ENCODE measurements around the gene OR8J1. TPM values are rescaled to one million over a fixed set of nuclear protein-coding genes. Genes with fewer than 3 reads are reported as not detected.
"Not testable (repeated sequence)": the region's sequence is repeated elsewhere in the genome, so short reads cannot be mapped to it uniquely, and the experiment has no call there.

OR8J1 gene
- not detected in 2 replicates for total RNA-seq

GRCh38 chr11:56353991-56354390 lies at the start of gene OR8J1:
Gene OR8J1 (plus strand): TSS chr11:56354291. CDS start chr11:56360247, 5,956 bp downstream.
- H3K9me3 Mint-ChIP-seq, result peaks cover 28% of the 10 kb centered on the region
- H3K27ac Mint-ChIP-seq, result no peak within 1 kb of the TSS
- no peaks in the 10 kb centered on the region for H3K27me3 Mint-ChIP-seq (ENCODE audit: low read depth)
- H3K4me1 Mint-ChIP-seq (ENCODE audit: low read depth), result no peaks in the 10 kb centered on the region
- intact Hi-C loops (cut with micrococcal nuclease), result no loop called here
- no peak for DNase-seq (ENCODE audit: low spot score)
- H3K36me3 Mint-ChIP-seq (ENCODE audit: low read depth), result no peaks in the 10 kb centered on the region
- H3K4me3 Mint-ChIP-seq (ENCODE audit: low read depth), result no peak within 1 kb of the TSS

- DNase-seq (ENCODE audit: low spot score), result no peak
- H3K27me3 Mint-ChIP-seq (ENCODE audit: low read depth), result no peaks in the 10 kb centered on the region
- H3K4me3 Mint-ChIP-seq (ENCODE audit: low read depth), result no peak overlapping the region
- peaks cover 78% of the 10 kb centered on the region for H3K9me3 Mint-ChIP-seq
- H3K4me1 Mint-ChIP-seq (ENCODE audit: low read depth), result no peaks in the 10 kb centered on the region
- intact Hi-C loops (cut with micrococcal nuclease), result no loop called here
- no peaks in the 10 kb centered on the region for H3K36me3 Mint-ChIP-seq (ENCODE audit: low read depth)
- H3K27ac Mint-ChIP-seq, result no peak overlapping the region
Observed at GRCh38 chr11:56307836-56308235, 46.3 kb upstream of the OR8J1 start.

- Mint-ChIP-seq H3K27me3 (ENCODE audit: low read depth) (no peaks in the 10 kb centered on the region), H3K36me3 (ENCODE audit: low read depth) (no peaks in the 10 kb centered on the region), H3K9me3 (peaks cover 50% of the 10 kb centered on the region), H3K4me1 (ENCODE audit: low read depth) (no peaks in the 10 kb centered on the region), H3K4me3 (ENCODE audit: low read depth) (no peak within 1 kb of the TSS), H3K27ac (no peak within 1 kb of the TSS)
- intact Hi-C loops (cut with micrococcal nuclease), result no loop called here
- DNase-seq (ENCODE audit: low spot score), result no peak
Observed at GRCh38 chr11:56314844-56315243, 39.2 kb upstream of the OR8J1 start, which contains the start of gene OR8K3. Gene OR8K3 (plus strand): TSS chr11:56315144. CDS start chr11:56318307, 3,163 bp downstream.

- no peak overlapping the region for H3K4me3 Mint-ChIP-seq (ENCODE audit: low read depth)
- H3K9me3 Mint-ChIP-seq, result peaks cover 41% of the 10 kb centered on the region
- intact Hi-C loops (cut with micrococcal nuclease), result no loop called here
- no peak overlapping the region for H3K27ac Mint-ChIP-seq
- no peak for DNase-seq (ENCODE audit: low spot score)
- H3K36me3 Mint-ChIP-seq (ENCODE audit: low read depth), result no peaks in the 10 kb centered on the region
- no peaks in the 10 kb centered on the region for H3K4me1 Mint-ChIP-seq (ENCODE audit: low read depth)
- no peaks in the 10 kb centered on the region for H3K27me3 Mint-ChIP-seq (ENCODE audit: low read depth)
Observed at GRCh38 chr11:56331861-56332491, 22.1 kb upstream of the OR8J1 start.

GRCh38 chr11:56333156-56333555 lies 20.9 kb upstream of the OR8J1 start:
- Mint-ChIP-seq H3K9me3 (peaks cover 35% of the 10 kb centered on the region), H3K4me3 (ENCODE audit: low read depth) (no peak overlapping the region), H3K36me3 (ENCODE audit: low read depth) (no peaks in the 10 kb centered on the region), H3K4me1 (ENCODE audit: low read depth) (no peaks in the 10 kb centered on the region), H3K27ac (no peak overlapping the region), H3K27me3 (ENCODE audit: low read depth) (no peaks in the 10 kb centered on the region)
- DNase-seq (ENCODE audit: low spot score), result no peak
- intact Hi-C loops (cut with micrococcal nuclease), result no loop called here

- intact Hi-C loops (cut with micrococcal nuclease), result no loop called here
- no peaks in the 10 kb centered on the region for H3K36me3 Mint-ChIP-seq (ENCODE audit: low read depth)
- H3K27me3 Mint-ChIP-seq (ENCODE audit: low read depth), result no peaks in the 10 kb centered on the region
- no peak overlapping the region for H3K4me3 Mint-ChIP-seq (ENCODE audit: low read depth)
- no peak for DNase-seq (ENCODE audit: low spot score)
- no peak overlapping the region for H3K27ac Mint-ChIP-seq
- H3K4me1 Mint-ChIP-seq (ENCODE audit: low read depth), result no peaks in the 10 kb centered on the region
- peaks cover 51% of the 10 kb centered on the region for H3K9me3 Mint-ChIP-seq
Observed at GRCh38 chr11:56340289-56340688, 13.8 kb upstream of the OR8J1 start.

- Mint-ChIP-seq H3K36me3 (ENCODE audit: low read depth) (no peaks in the 10 kb centered on the region), H3K9me3 (peaks cover 33% of the 10 kb centered on the region), H3K4me3 (ENCODE audit: low read depth) (no peak within 1 kb of the TSS), H3K27ac (no peak within 1 kb of the TSS), H3K4me1 (ENCODE audit: low read depth) (no peaks in the 10 kb centered on the region), H3K27me3 (ENCODE audit: low read depth) (no peaks in the 10 kb centered on the region)
- no peak for DNase-seq (ENCODE audit: low spot score)
- intact Hi-C loops (cut with micrococcal nuclease), result no loop called here
Observed at GRCh38 chr11:56345739-56346138, 8.4 kb upstream of the OR8J1 start, which contains the start of gene OR8K1. Gene OR8K1 (plus strand): TSS chr11:56346039. CDS start chr11:56346039, 0 bp downstream.

GRCh38 chr11:56375324-56375723 lies 21.2 kb downstream of the OR8J1 start, which contains the start of gene OR8U1:
Gene OR8U1 (plus strand): TSS chr11:56375624. CDS start chr11:56375624, 0 bp downstream.
- no peak within 1 kb of the TSS for H3K4me3 Mint-ChIP-seq (ENCODE audit: low read depth)
- H3K36me3 Mint-ChIP-seq (ENCODE audit: low read depth), result no peaks in the 10 kb centered on the region
- no peak for DNase-seq (ENCODE audit: low spot score)
- peaks cover 47% of the 10 kb centered on the region for H3K9me3 Mint-ChIP-seq
- H3K27ac Mint-ChIP-seq, result no peak within 1 kb of the TSS
- intact Hi-C loops (cut with micrococcal nuclease), result no loop called here
- H3K4me1 Mint-ChIP-seq (ENCODE audit: low read depth), result no peaks in the 10 kb centered on the region
- no peaks in the 10 kb centered on the region for H3K27me3 Mint-ChIP-seq (ENCODE audit: low read depth)

GRCh38 chr11:56380120-56380519 lies 26.0 kb downstream of the OR8J1 start:
- H3K4me3 Mint-ChIP-seq (ENCODE audit: low read depth), result no peak overlapping the region
- intact Hi-C loops (cut with micrococcal nuclease), result no loop called here
- H3K27ac Mint-ChIP-seq, result no peak overlapping the region
- H3K9me3 Mint-ChIP-seq, result peaks cover 44% of the 10 kb centered on the region
- H3K36me3 Mint-ChIP-seq (ENCODE audit: low read depth), result no peaks in the 10 kb centered on the region
- no peaks in the 10 kb centered on the region for H3K27me3 Mint-ChIP-seq (ENCODE audit: low read depth)
- DNase-seq (ENCODE audit: low spot score), result no peak
- H3K4me1 Mint-ChIP-seq (ENCODE audit: low read depth), result no peaks in the 10 kb centered on the region

GRCh38 chr11:56394381-56394780 lies 40.3 kb downstream of the OR8J1 start:
- H3K4me3 Mint-ChIP-seq (ENCODE audit: low read depth), result no peak overlapping the region
- no peaks in the 10 kb centered on the region for H3K36me3 Mint-ChIP-seq (ENCODE audit: low read depth)
- H3K27ac Mint-ChIP-seq, result no peak overlapping the region
- peaks cover 28% of the 10 kb centered on the region for H3K9me3 Mint-ChIP-seq
- no peak for DNase-seq (ENCODE audit: low spot score)
- H3K27me3 Mint-ChIP-seq (ENCODE audit: low read depth), result no peaks in the 10 kb centered on the region
- intact Hi-C loops (cut with micrococcal nuclease), result no loop called here
- H3K4me1 Mint-ChIP-seq (ENCODE audit: low read depth), result no peaks in the 10 kb centered on the region

- H3K9me3 Mint-ChIP-seq, result peaks cover 18% of the 10 kb centered on the region
- DNase-seq (ENCODE audit: low spot score), result no peak
- no peak overlapping the region for H3K27ac Mint-ChIP-seq
- intact Hi-C loops (cut with micrococcal nuclease), result no loop called here
- no peaks in the 10 kb centered on the region for H3K27me3 Mint-ChIP-seq (ENCODE audit: low read depth)
- H3K4me3 Mint-ChIP-seq (ENCODE audit: low read depth), result no peak overlapping the region
- no peaks in the 10 kb centered on the region for H3K36me3 Mint-ChIP-seq (ENCODE audit: low read depth)
- H3K4me1 Mint-ChIP-seq (ENCODE audit: low read depth), result no peaks in the 10 kb centered on the region
Observed at GRCh38 chr11:56396047-56396446, 42.0 kb downstream of the OR8J1 start.

GRCh38 chr11:56401858-56402461 lies 47.9 kb downstream of the OR8J1 start:
- H3K36me3 Mint-ChIP-seq (ENCODE audit: low read depth); H3K27me3 Mint-ChIP-seq (ENCODE audit: low read depth); DNase-seq (ENCODE audit: low spot score); H3K4me1 Mint-ChIP-seq (ENCODE audit: low read depth); intact Hi-C loops (cut with micrococcal nuclease); H3K4me3 Mint-ChIP-seq (ENCODE audit: low read depth); H3K27ac Mint-ChIP-seq: not testable (repeated sequence)
- peaks cover 36% of the 10 kb centered on the region for H3K9me3 Mint-ChIP-seq

GRCh38 chr11:56404393-56404792 lies 50.3 kb downstream of the OR8J1 start:
- H3K27ac Mint-ChIP-seq, result no peak overlapping the region
- no peaks in the 10 kb centered on the region for H3K4me1 Mint-ChIP-seq (ENCODE audit: low read depth)
- H3K27me3 Mint-ChIP-seq (ENCODE audit: low read depth), result no peaks in the 10 kb centered on the region
- no peak overlapping the region for H3K4me3 Mint-ChIP-seq (ENCODE audit: low read depth)
- peaks cover 50% of the 10 kb centered on the region for H3K9me3 Mint-ChIP-seq
- intact Hi-C loops (cut with micrococcal nuclease), result no loop called here
- DNase-seq (ENCODE audit: low spot score), result no peak
- no peaks in the 10 kb centered on the region for H3K36me3 Mint-ChIP-seq (ENCODE audit: low read depth)

All from activated T-helper 2 cell treated with anti-CD3 and anti-CD28 coated beads, Interferon-gamma antibody, Interleukin-2, Interleukin-4, amounts not matched to agents 10 μg/mL and 5 μg/mL and 100 μg/mL, durations not matched to agents 14 hours and 24 hours and 36 hours (primary cell).